GM18519 (cell line): Measurements from ENCODE around the gene B4GALT5.
"Not testable (repeated sequence)": the region's sequence is repeated elsewhere in the genome, so short reads cannot be mapped to it uniquely, and the experiment has no call there.

Source experiments
- ATAC-seq: cut with Tn5 transposase; IDR thresholded peaks from one replicate; pipeline ENCODE4 v1.9.1; 2021; ENCODE audit warnings: mild to moderate bottlenecking, moderate library complexity; ENCODE audit not compliant: unreplicated experiment, low FRiP score

B4GALT5 gene

GRCh38 chr20:49633643-49634042 lies 80.0 kb downstream of the B4GALT5 start:
- ATAC-seq = no peak

DNA sequence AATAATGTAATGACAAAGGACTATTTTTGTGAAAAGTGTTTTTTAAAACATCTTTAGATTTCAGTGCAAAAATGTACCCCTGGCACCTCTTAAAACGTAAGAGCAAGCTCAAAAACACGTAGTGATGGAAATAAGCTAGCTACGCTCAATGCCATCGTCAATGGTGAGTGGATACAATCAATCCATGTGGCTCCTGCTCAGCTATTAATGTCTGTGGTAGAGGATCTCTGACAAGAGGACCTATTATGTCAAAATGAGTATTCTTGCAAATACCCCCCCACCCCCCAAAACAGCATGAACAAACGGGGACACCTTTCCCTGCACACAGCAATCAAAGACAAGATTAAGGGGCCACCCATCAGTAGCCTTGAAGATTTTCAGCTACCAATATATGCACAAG lies 80.7 kb downstream of the B4GALT5 start:
- no peak for ATAC-seq

DNA sequence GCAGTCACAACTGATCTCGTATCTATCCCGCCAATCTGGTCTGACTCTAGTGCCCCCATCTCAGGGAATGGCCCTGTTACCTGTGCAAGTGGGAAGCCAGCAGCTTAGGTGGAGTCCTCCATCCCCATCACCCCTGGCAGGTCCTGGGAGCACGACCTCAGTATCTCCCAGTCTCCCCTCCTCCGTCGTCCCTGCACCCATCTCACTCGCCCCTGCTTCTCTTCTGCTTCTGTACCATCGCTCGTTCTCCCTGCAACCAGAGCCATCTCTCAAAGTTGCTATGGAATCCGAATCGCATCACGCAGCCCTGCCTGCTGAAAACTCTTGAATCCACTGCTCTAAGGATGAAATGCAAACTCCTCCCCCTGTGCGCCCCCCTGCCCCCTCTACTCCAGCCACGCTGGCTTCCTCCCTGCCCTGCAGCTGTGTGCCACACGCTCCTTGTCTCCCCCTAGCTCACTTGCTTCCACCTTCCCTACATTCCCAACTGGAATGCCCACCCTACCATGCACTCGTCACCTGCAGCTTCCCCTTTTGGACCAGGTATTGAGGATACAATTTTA lies 81.7 kb downstream of the B4GALT5 start:
- ATAC-seq = no peak

DNA sequence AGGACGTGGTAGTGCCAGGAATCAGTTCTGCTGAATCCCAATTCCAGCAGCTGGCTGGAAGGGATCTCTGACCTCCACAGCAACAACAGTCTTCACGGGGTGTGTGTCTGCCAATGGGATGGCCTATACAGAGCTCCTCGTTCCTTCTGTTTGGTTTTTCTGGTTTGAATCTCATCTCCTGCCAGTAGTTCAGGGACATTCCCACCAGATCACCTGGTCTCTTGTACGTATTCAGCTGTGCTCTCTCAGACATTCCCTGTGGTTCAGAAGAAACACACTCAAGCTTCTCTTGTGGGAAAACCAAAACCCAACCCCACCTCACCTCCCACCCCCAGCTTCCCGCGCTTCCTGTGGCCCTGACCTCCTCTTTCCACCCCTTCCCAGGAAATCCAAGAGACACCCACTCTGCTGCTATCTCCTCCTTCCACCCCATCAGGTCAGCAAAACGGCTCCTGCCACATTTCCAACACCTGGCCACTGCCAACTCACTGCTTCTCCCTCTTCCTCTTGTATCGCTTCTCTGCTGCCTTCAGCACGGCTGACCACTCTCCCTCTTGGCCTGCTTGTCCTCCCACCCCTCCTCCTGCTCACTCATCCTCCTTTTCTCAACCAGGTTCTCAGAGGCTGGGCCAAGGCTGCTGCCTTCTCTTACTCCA lies 82.5 kb downstream of the B4GALT5 start:
- peak; percentile 9 for ATAC-seq

GRCh38 chr20:49630396-49630951 lies 83.2 kb downstream of the B4GALT5 start:
- ATAC-seq = peak; percentile 61

- ATAC-seq = no peak
Observed at GRCh38 chr20:49629606-49630005, 84.1 kb downstream of the B4GALT5 start.

- not testable (repeated sequence) for ATAC-seq
Observed at GRCh38 chr20:49628280-49628679, 85.4 kb downstream of the B4GALT5 start.

GRCh38 chr20:49627329-49627761 lies 86.3 kb downstream of the B4GALT5 start:
- no peak for ATAC-seq

- not testable (repeated sequence) for ATAC-seq
Observed at GRCh38 chr20:49624988-49625387, 88.7 kb downstream of the B4GALT5 start.

DNA sequence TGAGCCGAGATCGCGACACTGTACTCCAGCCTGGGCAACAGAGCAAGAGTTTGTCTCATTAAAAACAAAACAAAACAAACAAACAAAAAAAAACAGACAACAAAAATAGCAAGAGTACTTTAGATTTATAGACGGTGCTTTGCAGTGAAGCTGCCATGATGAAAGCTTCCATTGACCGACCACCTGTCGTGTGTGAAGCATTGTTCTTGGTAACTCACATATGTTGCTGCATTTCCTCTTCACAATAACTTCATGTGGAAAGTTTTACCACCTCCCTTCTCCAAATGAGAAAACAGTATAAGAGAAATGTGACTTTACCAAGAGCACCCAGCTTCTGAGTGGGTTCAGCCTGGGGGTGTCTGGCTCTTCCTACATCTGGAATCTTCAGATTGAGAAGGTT lies 89.4 kb downstream of the B4GALT5 start:
- no peak for ATAC-seq

- no peak for ATAC-seq
Observed at GRCh38 chr20:49622243-49622642, 91.4 kb downstream of the B4GALT5 start.

DNA sequence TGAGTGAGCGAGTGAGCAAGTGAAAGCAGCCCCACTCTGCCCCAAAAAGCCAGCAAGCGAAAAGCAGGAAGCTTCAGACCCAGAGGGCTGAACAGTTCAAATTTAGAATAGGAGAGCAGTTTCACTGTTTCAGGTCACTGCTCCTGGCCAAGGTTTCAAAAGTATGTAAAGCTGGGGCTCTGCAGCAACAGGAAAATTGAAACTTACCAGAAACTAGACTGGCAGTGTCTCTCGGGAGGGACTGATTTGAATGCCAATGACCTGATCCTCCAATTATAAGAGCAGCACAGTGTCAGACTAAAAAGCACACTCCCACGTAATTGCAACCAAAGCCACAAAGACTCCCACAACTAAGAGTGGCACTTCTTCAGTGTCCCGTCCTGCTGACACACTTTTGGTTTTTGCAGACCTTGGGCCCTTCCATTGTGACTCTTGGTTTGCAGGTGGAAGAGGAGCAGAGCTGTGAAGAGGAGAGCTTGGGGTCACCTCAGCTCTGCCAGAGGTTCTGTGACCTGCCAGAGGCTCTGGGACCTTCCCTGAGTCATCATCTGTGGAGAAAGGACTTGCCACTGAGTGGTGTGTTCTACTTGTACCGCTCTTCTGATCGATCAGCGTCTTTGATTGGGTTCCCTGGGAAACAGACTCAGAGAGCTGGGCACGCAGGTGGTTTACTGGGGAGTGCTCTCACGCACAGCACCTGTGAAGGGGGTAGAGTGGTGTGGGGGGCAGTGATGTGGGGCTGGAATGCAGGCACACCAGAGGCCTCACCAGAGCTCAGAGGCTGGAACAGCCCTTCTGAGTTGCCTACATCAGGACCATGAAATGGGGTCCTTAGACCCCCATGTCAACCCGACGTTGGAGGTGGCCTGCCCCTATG lies 93.1 kb downstream of the B4GALT5 start:
- peak; percentile 72 for ATAC-seq

- ATAC-seq = no peak
Observed at GRCh38 chr20:49619113-49620048, 94.3 kb downstream of the B4GALT5 start.

DNA sequence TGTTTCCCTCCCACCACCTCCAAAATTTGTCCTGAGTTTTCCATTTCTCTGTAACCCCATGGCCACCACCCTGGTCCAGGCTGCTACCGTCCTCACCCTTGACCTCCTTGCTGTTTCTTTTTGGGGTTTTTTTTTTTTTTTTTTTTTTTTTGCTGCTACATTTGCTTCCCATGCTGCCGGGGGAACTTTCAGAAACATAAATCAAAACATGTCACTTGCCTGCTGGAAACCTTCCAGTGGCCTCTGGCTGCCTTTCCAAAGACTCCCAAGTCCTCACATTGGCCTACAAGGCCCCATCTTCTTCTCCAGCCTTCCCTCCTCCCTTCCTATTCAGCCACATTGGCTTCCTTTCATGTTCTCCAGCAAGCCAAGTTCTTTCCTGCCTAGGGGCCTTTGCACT lies 95.4 kb downstream of the B4GALT5 start:
- ATAC-seq = no peak

DNA sequence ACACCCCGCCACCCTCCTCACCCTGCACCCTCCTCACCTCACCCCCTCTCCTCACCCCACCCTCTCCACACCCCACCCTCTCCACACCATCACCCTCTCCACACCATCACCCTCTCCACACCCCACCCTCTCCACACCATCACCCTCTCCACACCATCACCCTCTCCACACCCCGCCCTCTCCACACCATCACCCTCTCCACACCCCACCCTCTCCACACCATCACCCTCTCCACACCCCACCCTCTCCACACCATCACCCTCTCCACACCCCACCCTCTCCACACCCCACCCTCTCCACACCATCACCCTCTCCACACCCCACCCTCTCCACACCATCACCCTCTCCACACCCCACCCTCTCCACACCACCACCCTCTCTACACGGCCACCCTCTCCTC lies 96.3 kb downstream of the B4GALT5 start:
- ATAC-seq = not testable (repeated sequence)

- ATAC-seq = no peak
Observed at GRCh38 chr20:49616154-49617007, 97.3 kb downstream of the B4GALT5 start.

DNA sequence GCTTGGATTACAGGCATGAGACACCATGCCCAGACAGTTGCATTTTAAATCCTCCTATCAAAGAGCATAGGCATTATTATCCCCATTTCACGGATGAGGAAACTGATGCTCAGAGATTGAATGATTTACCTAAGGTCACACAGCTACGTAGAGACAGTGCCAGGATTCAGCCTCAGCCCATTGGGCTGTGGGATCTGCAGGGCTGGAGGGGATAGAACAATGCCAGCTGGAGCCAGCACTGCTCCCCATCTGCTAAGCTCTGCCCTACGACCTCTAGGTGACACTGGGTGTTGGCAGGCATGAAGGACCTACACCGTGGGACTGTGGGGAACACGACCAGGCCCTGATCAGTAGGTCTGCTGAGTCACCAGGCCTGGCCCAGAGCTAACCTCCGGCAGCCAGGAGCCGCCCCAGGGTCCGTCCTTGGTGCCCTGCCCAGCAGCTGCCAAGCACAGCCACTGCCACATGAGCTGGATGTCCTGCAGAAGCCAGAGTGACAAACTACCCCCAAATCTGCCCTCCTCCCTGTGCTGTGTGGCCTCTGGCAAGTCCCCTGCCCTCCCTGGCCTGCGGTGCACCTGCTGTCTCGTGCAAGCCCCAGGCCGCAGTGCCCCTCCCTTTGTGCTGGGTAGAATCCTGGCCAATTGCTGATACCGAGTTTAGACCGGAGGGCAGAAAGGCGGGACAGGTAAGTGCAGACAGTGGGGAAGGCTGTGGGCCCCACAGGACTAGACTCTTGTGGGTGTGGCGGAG lies 98.1 kb downstream of the B4GALT5 start:
- no peak for ATAC-seq

DNA sequence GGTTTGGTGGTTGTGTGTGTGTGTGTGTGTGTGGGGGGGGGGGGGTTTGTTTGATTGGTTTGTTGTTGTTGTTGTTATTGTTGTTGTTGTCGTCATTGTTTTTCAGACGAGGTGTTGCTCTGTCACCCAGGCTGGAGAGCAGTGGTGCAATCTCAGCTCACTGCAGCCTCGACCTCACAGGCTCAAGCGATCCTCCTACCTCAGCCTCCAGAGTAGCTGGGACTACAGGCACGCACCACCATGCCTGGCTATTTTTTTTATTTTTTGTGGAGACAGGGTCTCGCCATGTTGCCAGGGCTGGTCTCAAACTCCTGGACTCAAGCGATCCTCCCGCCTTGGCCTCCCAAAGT lies 98.7 kb downstream of the B4GALT5 start:
- ATAC-seq = not testable (repeated sequence)
